GM21360 (cell line): Measurements from ENCODE around the gene MYH9.

Experiments
- ATAC-seq: cut with Tn5 transposase; IDR thresholded peaks from one replicate; pipeline ENCODE4 v1.9.1; 2021; ENCODE audit warnings: mild to moderate bottlenecking, moderate library complexity; ENCODE audit not compliant: unreplicated experiment

Gene MYH9

GRCh38 chr22:36351921-36352802 lies 35.6 kb downstream of the MYH9 start:
- no peak for ATAC-seq

DNA sequence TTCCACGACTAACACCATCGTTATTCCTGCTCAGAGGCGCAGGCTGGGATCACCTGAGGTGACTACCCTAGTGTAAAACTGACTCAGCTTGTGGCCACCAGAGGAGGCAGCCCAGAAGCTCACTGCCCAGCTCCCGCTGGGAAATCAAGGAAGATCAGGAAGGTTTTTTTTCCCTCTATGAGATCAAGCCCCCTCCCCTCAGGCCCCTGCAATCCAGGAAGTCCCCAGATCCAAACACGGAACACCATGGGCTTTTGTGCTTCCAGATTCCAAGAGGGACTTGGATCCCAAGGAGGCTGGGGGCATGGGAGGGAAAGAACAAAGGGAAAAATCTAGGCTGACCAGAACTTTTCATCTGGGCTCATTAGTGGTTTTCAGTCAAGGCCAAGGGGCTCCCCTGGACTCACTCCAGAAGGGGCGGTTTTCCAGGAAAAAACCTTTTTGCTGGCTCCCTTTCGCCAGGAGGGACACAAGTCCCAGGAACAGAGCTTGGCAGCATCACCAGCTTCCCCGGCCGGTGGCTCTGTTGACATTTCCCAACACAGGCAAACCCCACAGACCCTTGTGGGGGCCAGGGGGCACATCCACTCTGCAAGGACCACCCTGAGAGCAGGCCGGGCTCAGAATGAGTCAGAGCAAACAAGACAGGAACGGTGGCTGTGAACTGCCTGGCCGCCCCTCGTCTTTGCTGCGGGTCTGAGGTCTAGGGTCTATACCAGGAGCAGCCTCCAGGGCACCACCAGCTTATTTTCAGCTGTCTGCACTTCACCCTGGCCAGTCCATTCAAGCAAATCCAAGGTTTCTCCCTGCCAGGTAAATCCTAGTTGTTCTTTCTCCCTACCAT lies 36.8 kb downstream of the MYH9 start:
- ATAC-seq, result no peak

DNA sequence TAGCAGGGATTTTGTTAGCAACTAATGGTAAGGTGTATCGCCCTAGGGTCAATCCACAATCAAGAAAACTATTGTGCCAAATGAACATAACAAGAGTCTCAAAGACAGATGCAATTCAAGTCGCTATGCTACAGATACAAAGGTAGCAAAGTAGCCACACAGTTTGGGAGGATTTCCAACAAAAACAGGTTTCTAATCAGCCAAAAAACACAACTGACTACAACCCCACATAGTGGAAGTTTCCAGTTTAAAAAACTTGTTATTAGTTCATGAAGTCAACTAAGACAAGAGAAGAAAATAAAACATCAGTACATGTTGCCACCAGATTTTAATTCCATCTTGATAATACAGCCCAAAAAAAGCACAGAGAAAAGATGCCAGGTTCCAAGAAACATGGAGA lies 38.0 kb downstream of the MYH9 start:
- no peak for ATAC-seq

DNA sequence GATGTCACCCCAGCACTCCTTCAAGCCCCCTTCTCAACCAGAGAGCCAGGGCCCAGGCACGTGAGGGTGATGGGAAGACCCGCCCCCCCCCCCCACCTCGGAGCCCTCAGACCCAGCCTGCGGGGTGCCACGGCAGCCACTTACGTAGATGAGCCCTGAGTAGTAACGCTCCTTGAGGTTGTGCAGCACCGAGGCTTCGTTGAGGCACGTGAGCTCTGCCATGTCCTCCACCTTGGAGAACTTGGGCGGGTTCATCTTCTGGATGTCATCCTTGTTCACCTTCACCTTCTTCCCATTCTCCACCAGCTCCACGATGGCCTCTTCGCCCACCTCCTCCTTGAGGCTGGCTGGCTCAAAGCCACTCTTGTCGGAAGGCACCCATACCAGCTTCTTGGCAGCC lies 39.0 kb downstream of the MYH9 start:
- no peak for ATAC-seq

DNA sequence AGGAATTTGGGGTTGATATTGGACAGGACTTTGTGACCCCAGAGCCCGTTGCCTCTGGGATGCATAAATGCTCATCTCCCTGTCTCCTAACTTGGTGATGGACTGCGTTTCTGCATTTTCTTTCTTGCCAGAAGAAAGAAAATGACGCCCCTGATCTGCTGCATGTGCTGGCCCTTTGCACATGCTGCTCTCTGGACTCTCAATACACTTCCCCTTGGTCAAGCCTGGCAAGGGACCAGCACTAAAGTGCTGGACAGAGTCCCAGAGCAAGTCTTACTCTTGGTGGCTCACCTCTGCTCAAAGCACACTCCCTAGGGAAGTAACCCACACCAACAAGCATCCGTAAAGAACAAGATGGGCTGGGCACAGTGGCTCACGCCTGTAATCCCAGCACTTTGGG lies 40.7 kb downstream of the MYH9 start:
- ATAC-seq, result no peak

GRCh38 chr22:36344106-36344827 lies 43.5 kb downstream of the MYH9 start:
- no peak for ATAC-seq

DNA sequence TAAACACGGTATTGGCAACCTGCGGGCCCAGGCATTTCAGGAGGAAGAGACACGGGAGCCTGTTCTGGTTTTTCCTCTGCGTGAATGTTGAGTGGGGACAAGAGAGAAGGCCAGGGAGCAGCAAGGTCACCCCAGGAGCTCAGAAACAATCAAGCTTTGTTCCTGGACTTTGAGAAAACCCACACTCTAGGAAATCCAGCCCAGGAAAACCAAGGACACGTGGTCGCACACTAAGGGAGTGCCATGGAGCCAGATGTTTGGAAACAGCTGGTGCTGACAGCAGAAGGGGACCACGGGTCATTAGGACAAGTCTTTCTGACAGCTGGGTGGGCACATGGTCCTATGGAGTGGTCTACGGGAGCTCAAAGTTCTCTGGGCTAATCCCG lies 44.1 kb downstream of the MYH9 start:
- ATAC-seq, result no peak

DNA sequence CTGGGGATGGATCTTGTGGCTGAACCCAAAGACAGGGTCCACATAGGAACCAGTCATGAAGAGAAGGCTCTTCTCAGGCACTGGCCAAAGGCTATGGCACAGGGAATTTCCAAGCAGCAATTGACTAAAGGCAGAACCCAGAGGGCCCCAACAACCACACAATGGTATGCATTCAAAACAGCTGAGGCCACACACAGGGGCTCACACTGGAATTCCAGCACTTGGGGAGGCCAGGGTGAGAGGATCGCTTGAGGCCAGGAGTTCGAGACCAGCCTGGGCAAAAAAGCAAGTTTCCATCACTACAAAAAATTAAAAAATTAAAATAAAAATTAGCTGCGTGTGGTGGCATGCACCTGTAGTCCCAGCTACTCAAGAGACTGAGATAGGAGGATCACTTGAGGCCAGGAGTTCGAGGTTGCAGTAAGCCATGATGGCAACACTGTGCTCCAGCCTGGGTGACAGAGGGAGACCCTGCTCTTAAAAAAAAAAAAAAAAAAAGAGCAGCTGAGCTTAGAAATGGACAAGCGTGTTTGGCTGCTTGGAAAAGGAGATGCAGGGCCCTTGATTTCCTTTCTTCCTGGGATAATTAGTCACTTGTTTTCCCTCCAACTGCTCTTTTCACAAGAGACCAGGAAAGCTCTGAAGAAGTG lies 44.6 kb downstream of the MYH9 start:
- ATAC-seq, result no peak

- ATAC-seq, result no peak
Observed at GRCh38 chr22:36341640-36342041, 46.1 kb downstream of the MYH9 start.

DNA sequence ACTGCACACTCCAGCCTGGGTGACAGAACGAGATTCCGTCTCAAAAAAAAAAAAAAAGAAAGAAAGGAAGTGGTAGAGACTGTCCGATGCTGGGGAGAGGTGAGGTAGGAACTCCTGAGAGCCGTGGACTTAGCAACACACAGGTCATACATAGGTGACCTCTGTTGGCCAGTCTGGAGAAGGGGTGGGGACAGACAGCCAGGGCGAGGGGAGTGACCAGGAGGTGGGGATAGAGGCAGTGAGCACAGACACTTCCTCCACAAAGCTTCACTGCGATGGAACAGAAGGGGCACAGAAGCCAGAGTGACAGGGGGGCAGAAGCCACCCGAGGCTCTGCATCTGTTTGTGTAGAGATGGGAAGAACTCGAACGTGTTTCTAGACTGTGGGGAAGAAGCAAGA lies 47.1 kb downstream of the MYH9 start:
- no peak for ATAC-seq

DNA sequence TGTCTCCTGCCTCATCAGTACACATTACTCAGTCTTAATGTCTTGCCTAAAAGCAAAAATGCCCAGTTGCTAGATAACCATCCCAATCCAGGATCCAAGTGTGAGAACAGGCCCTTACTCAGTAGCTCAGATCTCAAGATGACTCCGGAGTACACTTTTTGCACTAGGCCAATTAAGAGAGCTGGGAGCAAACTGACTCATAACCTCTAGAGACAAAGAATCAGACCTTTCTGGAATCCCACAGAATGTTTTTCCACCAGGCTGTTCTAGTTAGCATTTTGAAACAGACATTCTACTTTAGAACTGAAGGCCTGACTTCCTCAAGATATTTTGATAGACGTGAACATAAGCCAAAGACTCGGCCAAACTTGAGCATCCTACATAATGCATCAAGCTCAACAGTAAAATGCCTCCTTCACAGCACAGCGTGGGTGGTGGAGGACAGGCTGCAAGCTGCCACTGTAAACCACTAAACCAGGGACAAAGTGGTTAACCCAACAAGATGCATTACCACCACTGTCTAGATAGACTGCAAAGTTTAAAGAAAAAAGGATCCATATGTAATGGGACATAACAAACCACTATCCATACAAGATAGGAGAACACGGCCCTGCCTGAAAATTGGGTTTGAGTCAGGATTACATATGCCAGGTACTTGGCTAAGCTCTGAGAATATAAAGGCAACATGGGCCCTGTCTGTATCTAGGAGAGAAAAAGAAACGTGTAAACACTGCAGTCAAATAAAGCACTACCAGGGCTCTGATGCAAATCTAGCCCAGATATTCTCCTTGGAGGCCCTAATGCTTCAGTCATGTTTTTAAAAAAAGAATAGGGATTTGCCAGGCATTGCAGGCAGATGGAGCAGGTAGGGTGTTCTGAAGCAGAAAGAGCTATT lies 48.3 kb downstream of the MYH9 start:
- ATAC-seq, result no peak

DNA sequence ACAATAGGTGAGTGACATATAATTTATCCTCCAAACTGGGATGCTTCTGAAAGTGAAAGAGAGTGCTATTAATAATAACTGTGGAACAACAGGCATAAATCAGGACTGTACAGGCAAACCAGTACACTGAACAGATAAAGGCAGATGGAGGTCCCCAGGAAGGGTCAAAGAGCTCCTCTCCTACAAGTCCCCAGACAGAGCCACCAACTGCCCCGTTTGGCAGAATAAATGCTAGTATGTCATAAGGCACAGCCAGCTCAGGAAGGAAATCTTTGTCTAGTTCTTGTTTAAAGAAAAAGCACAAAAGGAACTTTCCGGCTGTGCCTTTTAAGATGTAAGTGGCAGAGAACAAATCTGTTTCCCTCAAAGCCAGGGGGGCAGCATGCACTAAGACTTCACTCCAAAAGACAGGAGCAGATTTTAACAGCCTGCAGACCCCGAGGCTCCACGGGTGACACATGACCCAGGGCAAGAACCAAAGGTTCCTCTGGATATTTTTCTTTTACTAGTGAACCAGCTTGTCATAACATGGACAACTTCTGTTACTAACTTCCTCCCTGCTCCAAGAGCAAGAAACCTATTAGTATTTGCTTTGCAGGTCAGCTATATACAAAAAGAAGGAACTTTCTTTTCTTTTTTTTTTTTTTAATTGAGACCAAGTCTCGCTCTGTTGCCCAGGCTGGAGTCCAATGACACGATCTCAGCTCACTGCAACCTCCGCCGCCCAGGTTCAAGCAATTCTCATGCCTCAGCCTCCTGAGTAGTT lies 50.2 kb downstream of the MYH9 start:
- no peak for ATAC-seq

- no peak for ATAC-seq
Observed at GRCh38 chr22:36336246-36337182, 51.3 kb downstream of the MYH9 start.

- ATAC-seq, result no peak
Observed at GRCh38 chr22:36335621-36336020, 52.1 kb downstream of the MYH9 start.

- no peak for ATAC-seq
Observed at GRCh38 chr22:36334821-36335603, 52.8 kb downstream of the MYH9 start.

DNA sequence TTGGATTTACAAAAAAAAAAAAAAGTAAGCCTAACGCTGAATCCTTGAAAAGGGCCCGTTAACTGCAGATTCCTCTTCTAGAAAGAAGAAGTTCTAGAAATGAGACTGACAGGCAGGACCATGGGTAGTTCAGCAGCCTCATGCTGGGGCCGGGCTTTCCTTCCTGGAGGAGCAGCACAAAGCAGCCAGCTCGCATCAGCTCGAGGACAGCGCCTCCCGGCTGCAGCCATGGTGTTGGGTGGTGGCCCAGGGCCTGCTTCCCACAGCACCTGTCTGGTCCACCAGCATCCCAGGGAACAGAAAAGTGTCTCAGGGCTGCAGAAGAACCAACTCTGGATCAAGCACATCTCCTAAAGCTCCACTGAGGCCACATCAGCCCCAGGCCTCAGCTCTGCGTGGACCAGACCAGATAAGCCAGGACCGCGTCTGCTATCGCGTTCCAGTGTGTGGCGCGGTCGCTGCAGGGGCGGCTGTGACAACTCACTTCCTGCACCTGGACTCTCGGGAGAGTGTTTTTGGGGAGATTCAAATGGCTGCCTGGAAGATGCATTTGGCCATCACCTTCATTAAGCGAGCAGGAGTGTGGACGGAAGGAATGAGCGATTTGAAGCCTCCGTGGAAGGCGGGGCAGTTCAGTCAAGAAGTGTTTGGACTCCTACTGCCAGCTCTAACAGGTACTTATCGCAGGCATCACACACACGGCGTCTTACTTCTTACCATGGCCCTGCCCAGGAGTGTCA lies 53.5 kb downstream of the MYH9 start:
- ATAC-seq, result no peak

GRCh38 chr22:36333644-36334043 lies 54.1 kb downstream of the MYH9 start:
- ATAC-seq, result no peak
